Activated CD8-positive, alpha-beta memory T cell treated with anti-CD3 and anti-CD28 coated beads, Interleukin-2, amount 50 U/mL, for 4 hours (primary cell): Measurements from ENCODE around the gene GSTM2.
"Not testable (repeated sequence)": the region's sequence is repeated elsewhere in the genome, so short reads cannot be mapped to it uniquely, and the experiment has no call there.

Source experiments
- DNase-seq: peaks from one replicate; pipeline ENCODE4 v3.0.0-alpha.2; 2020

GSTM2 gene

GRCh38 chr1:109685399-109685798 lies 17.5 kb downstream of the GSTM2 start:
- DNase-seq, result not testable (repeated sequence)

DNA sequence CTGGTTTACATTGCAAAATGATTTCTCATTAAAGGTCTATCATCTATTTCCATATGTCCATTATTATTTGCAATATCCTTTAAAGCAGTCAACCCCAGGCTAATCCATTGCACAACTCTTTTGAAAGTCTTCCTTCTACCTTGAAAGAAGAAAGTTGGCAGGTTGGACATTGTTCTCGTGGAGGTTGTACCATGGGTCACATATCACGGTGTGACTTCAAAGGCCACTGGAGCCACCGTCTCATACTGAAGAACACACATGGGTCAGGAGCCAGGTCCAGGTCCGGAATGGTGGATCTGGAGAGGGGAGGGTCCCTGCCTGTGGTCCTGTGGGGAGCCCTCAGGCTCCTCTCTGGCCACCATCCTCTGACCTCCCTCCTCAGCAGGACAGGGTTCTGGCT lies 18.0 kb downstream of the GSTM2 start:
- not testable (repeated sequence) for DNase-seq

GRCh38 chr1:109687109-109687508 lies 19.3 kb downstream of the GSTM2 start:
- not testable (repeated sequence) for DNase-seq

DNA sequence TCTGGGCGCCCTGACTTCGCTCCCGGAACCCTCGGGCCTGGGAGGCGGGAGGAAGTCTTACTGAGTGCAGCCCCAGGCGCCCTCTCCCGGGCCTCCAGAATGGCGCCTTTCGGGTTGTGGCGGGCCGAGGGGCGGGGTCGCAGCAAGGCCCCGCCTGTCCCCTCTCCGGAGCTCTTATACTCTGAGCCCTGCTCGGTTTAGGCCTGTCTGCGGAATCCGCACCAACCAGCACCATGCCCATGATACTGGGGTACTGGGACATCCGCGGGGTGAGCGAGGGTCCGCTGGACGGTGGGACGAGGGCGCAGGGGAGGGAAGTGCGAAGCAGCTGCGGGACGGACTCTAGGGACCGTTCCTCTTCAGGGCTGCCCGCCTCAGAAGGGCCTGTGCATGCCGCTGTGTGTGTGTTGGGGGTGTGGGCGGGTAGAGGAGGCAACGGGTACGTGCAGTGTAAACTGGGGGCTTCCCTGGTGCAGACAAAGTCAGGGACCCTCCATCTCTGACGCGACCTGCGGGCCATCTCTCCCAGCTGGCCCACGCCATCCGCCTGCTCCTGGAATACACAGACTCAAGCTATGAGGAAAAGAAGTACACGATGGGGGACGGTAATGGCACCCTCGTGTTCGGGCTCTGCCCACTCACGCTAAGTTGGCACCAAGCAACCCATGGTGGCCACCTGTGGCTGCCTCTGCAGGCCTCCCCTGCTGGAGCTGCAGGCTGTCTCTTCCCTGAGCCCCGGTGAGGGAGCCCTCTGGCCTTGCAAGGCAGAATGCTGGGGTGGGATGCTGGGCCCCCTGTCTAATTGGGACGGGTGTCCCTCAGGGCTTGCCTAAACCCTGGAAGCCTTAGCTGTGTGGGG lies 20.0 kb downstream of the GSTM2 start, which contains the start of gene GSTM1:
Gene GSTM1, plus strand, starts transcription at position 177 of the 859 bp plus-strand sequence. Its CDS starts 57 bp downstream, at position 234.
- peak; percentile 84 for DNase-seq

- DNase-seq, result no peak
Measured at GRCh38 chr1:109689844-109690405, 22.1 kb downstream of the GSTM2 start.

- DNase-seq, result no peak
Measured at GRCh38 chr1:109691759-109692158, 23.9 kb downstream of the GSTM2 start.

DNA sequence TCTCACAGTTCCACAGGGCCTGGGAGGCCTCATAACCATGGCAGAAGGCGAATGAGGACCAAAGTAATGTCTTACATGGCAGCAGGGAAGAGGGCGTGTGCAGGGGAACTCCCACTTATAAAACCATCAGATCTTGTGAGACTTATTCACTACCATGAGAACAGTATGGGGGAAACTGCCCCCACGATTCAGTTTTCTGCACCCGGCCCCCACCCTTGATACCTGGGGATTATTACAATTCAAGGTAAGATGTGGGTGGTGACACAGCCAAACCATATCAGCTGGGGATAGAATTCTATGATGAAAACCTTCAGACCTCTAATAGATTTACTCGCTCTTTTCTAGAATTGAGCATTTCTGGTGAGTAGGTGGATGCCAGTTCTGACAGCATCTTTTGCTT lies 26.5 kb downstream of the GSTM2 start:
- not testable (repeated sequence) for DNase-seq

- not testable (repeated sequence) for DNase-seq
Measured at GRCh38 chr1:109695138-109695537, 27.3 kb downstream of the GSTM2 start.

GRCh38 chr1:109697066-109697465 lies 29.2 kb downstream of the GSTM2 start:
- no peak for DNase-seq

DNA sequence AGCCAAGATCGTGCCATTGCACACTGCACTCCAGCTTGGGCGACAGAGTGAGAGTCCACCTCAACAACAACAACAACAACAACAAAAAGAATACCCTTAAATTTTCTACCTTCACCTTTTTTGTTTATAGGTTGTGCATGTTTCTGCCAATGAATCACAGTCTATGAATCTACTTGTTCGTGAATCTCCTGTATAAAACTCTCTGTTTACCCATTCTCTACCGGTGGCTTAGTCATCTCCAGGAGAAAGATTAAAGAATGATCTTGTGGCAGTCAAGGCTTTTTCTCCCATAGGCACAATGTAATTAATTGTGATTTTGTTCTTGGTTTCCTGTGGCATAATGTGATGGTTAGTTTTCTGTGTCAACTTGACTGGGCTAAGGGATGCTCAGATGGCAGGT lies 30.0 kb downstream of the GSTM2 start:
- DNase-seq, result not testable (repeated sequence)

- DNase-seq, result not testable (repeated sequence)
Measured at GRCh38 chr1:109702940-109703339, 35.1 kb downstream of the GSTM2 start.

DNA sequence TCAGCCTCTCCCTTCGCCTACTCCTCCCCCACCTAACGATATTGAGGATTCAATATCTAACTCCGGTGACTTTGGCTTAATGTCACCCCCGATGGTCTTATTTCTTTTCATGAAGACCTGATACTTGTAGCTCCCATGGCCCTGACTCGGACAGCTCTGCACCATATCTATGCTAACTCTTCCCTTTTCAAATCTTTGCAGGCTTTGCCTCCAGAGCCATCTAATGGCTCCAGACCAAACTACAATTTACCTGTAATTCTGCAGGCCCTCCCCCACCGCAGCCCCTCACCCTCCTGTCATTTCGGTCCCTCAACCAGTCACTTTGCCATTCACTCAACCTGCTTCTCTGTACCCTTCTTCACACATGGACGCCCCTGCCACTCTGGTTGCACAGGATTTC lies 36.3 kb downstream of the GSTM2 start:
- no peak for DNase-seq

DNA sequence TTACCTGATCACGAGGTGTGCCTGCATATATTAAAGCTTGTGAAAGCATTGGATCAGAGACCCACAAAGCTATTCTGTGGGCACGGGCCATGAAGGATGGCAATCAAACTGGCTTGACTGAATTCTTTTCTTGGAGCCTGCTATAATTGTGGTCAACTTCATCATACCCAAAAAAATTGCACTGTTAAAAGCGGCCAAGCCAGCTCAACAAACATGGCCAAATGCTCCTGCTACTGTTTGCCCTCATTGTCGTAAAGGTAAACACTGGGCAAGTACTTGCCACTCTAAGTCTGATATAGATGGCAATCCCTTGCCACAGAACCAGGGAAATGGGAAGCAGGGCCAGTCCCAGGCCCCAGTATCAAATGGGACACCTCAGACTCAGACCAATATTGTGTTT lies 37.6 kb downstream of the GSTM2 start:
- DNase-seq, result no peak

- not testable (repeated sequence) for DNase-seq
Measured at GRCh38 chr1:109708949-109709348, 41.1 kb downstream of the GSTM2 start.

GRCh38 chr1:109709822-109710221 lies 42.0 kb downstream of the GSTM2 start:
- not testable (repeated sequence) for DNase-seq

- DNase-seq, result not testable (repeated sequence)
Measured at GRCh38 chr1:109711593-109712320, 43.9 kb downstream of the GSTM2 start, which contains the start of gene GSTM5. Gene GSTM5, plus strand, starts transcription at chr1:109712251. Its CDS starts 62 bp downstream, at chr1:109712313.

GRCh38 chr1:109712321-109712864 lies 44.5 kb downstream of the GSTM2 start:
- DNase-seq, result no peak

- DNase-seq, result no peak
Measured at GRCh38 chr1:109713636-109714035, 45.8 kb downstream of the GSTM2 start.

DNA sequence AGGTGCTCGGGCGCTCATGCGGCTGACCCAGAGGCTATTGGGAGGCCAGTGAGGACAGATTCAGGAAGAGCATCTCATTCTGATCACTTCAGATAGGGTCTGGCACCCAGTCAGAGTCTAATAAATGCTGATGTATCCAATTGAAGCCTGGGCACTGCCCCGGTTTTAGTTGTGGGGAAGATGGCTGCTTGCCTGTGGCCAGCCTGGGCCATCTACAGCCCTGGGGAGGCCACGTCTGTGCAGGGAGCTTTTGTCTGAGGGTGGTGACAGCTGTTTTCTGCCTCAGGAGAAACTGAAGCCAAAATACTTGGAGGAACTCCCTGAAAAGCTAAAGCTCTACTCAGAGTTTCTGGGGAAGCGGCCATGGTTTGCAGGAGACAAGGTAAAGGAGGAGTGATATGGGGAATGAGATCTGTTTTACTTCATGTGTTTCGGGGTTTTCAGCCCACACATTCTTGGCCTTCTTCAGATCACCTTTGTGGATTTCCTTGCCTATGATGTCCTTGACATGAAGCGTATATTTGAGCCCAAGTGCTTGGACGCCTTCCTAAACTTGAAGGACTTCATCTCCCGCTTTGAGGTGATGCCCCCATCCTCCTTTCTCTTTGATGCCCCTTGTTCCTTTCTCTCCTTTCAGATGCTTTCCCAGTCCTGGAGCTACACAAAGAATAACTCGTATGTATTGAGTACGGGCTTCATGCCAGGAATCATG lies 47.0 kb downstream of the GSTM2 start:
- no peak for DNase-seq

- DNase-seq, result no peak
Measured at GRCh38 chr1:109716121-109716520, 48.3 kb downstream of the GSTM2 start.

DNA sequence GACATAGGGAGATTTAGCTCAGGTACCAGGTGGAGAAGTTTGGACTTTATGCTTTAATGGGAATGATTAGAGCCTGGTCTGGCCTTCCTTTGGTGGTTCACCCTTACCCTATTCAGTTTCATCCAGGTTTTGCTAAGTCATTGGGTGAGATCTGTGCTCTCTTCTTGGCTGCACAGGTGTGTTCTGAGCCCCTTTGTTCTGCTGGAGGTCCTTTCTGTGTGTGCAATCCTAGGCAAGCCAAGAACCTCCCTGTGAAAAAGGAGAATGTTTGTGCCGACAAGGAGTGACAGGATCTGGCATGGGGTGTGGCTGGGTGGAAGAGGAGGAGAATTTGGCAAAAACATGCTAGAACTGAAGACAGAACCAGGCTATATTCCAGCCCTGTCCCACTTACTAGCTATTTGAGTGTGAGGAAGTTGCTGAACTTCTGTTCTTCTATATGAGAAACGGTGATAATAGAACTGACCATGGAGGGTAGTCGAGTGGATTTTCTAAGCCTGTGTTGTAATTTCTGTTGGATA lies 48.8 kb downstream of the GSTM2 start:
- DNase-seq, result no peak

- DNase-seq, result no peak
Measured at GRCh38 chr1:109717729-109718128, 49.9 kb downstream of the GSTM2 start.
